ENCODE data around the gene HMGXB3. TPM values are rescaled to one million over a fixed set of nuclear protein-coding genes. Genes with fewer than 3 reads are reported as not detected.

HMGXB3 gene
- total and polyA plus RNA-seq, 4 donors = 2.7 to 22.9 (median 11.0) TPM

DNA sequence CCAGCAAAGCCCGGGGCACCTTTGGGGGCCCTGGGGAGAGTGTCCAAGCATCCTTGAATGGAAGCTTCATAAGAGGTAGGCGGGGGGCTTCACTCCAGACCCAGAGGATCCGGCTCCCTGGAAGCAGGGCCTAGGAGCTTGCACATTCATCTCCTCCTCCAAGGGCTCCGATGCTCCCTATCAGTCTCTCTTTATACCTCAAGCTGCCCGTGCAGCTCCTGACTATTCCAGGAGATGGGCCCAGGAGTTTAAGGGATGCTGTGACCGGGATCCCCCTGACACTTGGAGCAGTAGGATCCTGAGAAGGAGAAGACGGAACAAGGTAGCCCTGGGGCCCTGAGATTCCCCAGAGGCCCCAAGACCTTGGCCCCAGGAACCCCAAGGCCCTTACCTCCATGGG is 59.9 kb downstream of the HMGXB3 start:
- Histone ChIP-seq H3K4me1 (ENCODE audit: control insufficient read depth in 4 of 4, insufficient read depth in 4 of 4, low read length in 3 of 4) (peaks cover 0 to 2% (median 0%) of the 10 kb centered on the region in 4 donors), H3K9me3 (ENCODE audit: control insufficient read depth in 4 of 4, low read length in 3 of 4) (no peaks in the 10 kb centered on the region), H3K36me3 (ENCODE audit: control insufficient read depth in 4 of 4, insufficient read depth in 3 of 4, low read depth in 1 of 4, low read length in 3 of 4) (peaks cover 0 to 2% (median 0%) of the 10 kb centered on the region in 4 donors), H3K9ac (ENCODE audit: low read depth in 1 of 2, low read length in 2 of 2) (no peak overlapping the region), H3K27ac (ENCODE audit: low read depth in 1 of 2, low read length in 2 of 2) (no peak overlapping the region), H3K27me3 (ENCODE audit: control insufficient read depth in 4 of 4, insufficient read depth in 4 of 4, low read length in 3 of 4) (no peaks in the 10 kb centered on the region), H3K4me3 (ENCODE audit: low read depth in 1 of 3, low read length in 3 of 3) (no peak overlapping the region)
- DNase-seq (ENCODE audit: low spot score) = no peak
- TF ChIP-seq SP1 (IDR thresholded peaks at IDR 0.05) (no peak), RAD21 (IDR thresholded peaks at IDR 0.05) (no peak), JUND (IDR thresholded peaks at IDR 0.05) (no peak), HNF4G (IDR thresholded peaks at IDR 0.05) (no peak), FOXA1 (IDR thresholded peaks at IDR 0.05) (no peak), YY1 (IDR thresholded peaks at IDR 0.05) (no peak), EGR1 (IDR thresholded peaks at IDR 0.05; ENCODE audit: low read depth in 2 of 2) (no peak), FOXA2 (IDR thresholded peaks at IDR 0.05) (no peak), TAF1 (conservative IDR thresholded peaks at IDR 0.05) (no peak), GABPA (IDR thresholded peaks at IDR 0.05 in 1 of 2, conservative IDR thresholded peaks at IDR 0.05 in 1 of 2) (no peak), RXRA (IDR thresholded peaks at IDR 0.05) (no peak), NR2F2 (IDR thresholded peaks at IDR 0.05) (no peak), HNF4A (conservative IDR thresholded peaks at IDR 0.05) (no peak)
- TF ChIP-seq, protein P1, sequence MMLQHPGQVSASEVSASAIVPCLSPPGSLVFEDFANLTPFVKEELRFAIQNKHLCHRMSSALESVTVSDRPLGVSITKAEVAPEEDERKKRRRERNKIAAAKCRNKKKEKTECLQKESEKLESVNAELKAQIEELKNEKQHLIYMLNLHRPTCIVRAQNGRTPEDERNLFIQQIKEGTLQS (IDR thresholded peaks at IDR 0.05) = no peak
- TF ChIP-seq, protein P2, sequence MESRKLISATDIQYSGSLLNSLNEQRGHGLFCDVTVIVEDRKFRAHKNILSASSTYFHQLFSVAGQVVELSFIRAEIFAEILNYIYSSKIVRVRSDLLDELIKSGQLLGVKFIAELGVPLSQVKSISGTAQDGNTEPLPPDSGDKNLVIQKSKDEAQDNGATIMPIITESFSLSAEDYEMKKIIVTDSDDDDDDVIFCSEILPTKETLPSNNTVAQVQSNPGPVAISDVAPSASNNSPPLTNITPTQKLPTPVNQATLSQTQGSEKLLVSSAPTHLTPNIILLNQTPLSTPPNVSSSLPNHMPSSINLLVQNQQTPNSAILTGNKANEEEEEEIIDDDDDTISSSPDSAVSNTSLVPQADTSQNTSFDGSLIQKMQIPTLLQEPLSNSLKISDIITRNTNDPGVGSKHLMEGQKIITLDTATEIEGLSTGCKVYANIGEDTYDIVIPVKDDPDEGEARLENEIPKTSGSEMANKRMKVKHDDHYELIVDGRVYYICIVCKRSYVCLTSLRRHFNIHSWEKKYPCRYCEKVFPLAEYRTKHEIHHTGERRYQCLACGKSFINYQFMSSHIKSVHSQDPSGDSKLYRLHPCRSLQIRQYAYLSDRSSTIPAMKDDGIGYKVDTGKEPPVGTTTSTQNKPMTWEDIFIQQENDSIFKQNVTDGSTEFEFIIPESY (IDR thresholded peaks at IDR 0.05) = no peak
- TF ChIP-seq, protein P3, sequence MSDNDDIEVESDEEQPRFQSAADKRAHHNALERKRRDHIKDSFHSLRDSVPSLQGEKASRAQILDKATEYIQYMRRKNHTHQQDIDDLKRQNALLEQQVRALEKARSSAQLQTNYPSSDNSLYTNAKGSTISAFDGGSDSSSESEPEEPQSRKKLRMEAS (IDR thresholded peaks at IDR 0.05) = no peak
- TF ChIP-seq, protein P4, sequence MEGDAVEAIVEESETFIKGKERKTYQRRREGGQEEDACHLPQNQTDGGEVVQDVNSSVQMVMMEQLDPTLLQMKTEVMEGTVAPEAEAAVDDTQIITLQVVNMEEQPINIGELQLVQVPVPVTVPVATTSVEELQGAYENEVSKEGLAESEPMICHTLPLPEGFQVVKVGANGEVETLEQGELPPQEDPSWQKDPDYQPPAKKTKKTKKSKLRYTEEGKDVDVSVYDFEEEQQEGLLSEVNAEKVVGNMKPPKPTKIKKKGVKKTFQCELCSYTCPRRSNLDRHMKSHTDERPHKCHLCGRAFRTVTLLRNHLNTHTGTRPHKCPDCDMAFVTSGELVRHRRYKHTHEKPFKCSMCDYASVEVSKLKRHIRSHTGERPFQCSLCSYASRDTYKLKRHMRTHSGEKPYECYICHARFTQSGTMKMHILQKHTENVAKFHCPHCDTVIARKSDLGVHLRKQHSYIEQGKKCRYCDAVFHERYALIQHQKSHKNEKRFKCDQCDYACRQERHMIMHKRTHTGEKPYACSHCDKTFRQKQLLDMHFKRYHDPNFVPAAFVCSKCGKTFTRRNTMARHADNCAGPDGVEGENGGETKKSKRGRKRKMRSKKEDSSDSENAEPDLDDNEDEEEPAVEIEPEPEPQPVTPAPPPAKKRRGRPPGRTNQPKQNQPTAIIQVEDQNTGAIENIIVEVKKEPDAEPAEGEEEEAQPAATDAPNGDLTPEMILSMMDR (IDR thresholded peaks at IDR 0.05; ENCODE audit: low read depth, low read length, missing input control) = no peak
- TF ChIP-seq, protein P5, sequence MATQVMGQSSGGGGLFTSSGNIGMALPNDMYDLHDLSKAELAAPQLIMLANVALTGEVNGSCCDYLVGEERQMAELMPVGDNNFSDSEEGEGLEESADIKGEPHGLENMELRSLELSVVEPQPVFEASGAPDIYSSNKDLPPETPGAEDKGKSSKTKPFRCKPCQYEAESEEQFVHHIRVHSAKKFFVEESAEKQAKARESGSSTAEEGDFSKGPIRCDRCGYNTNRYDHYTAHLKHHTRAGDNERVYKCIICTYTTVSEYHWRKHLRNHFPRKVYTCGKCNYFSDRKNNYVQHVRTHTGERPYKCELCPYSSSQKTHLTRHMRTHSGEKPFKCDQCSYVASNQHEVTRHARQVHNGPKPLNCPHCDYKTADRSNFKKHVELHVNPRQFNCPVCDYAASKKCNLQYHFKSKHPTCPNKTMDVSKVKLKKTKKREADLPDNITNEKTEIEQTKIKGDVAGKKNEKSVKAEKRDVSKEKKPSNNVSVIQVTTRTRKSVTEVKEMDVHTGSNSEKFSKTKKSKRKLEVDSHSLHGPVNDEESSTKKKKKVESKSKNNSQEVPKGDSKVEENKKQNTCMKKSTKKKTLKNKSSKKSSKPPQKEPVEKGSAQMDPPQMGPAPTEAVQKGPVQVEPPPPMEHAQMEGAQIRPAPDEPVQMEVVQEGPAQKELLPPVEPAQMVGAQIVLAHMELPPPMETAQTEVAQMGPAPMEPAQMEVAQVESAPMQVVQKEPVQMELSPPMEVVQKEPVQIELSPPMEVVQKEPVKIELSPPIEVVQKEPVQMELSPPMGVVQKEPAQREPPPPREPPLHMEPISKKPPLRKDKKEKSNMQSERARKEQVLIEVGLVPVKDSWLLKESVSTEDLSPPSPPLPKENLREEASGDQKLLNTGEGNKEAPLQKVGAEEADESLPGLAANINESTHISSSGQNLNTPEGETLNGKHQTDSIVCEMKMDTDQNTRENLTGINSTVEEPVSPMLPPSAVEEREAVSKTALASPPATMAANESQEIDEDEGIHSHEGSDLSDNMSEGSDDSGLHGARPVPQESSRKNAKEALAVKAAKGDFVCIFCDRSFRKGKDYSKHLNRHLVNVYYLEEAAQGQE (IDR thresholded peaks at IDR 0.05) = no peak
- 79% methylated on average over 7 of the region's 7 CpGs for WGBS
